Peyer's patch (tissue), 4 donors: ENCODE measurements around the gene KLC1. TPM values are rescaled to one million over a fixed set of nuclear protein-coding genes. Genes with fewer than 3 reads are reported as not detected.
A peak's percentile ranks its signal among the peaks of the same experiment; 100 is the strongest.

ENCODE experiments used
- DNase-seq, 3 donors: peaks; one replicate each; pipeline ENCODE4 v3.0.0-alpha.2; 2017 to 2019
- H3K27ac ChIP-seq, 4 donors: fragments of 200-600 bp; sonication (generic); one replicate each; pipeline ENCODE4 v1.5.1; 2016 to 2019
- H3K27me3 ChIP-seq, 2 donors: fragments of 200-600 bp; sonication (generic); one replicate each; pipeline ENCODE4 v1.5.1; 2019
- H3K36me3 ChIP-seq, 3 donors: fragments of 200-600 bp; sonication (generic); one replicate each; pipeline ENCODE4 v1.5.1; 2016 to 2019
- H3K4me1 ChIP-seq, 4 donors: fragments of 200-600 bp; sonication (generic); one replicate each; pipeline ENCODE4 v1.5.1; 2016 to 2019
- H3K4me3 ChIP-seq, 4 donors: fragments of 200-600 bp; sonication (generic); 1 replicate in 3 of 4; 2 replicates in 1 of 4; pipeline ENCODE4 v1.5.1; 2016 to 2019; ENCODE audit warnings: mild to moderate bottlenecking in 1 of 4
- H3K9me3 ChIP-seq, 4 donors: fragments of 200-600 bp; sonication (generic); one replicate each; pipeline ENCODE4 v1.5.1; 2016 to 2019; ENCODE audit warnings: mild to moderate bottlenecking in 1 of 4
- POLR2A ChIP-seq, 2 donors: fragments of 450-650 bp; IDR thresholded peaks; one replicate each; pipeline ENCODE4 v1.5.1; 2017; ENCODE audit warnings: antibody characterized with exemption in 2 of 2, mild to moderate bottlenecking in 2 of 2, moderate library complexity in 2 of 2
- total RNA-seq, 4 donors: library from RNA; depleted of rRNA; stranded (reverse); fragments of >200 nt; gene quantifications; one replicate each; pipeline ENCODE4 v1.1.0, GENCODE V29; 2016
- TF ChIP-seq, protein P1 (sequence below), 6 experiments: fragments of 450-650 bp in 4 of 6; fragments of 200-600 bp in 2 of 6; sonication (generic) in 1 of 6; IDR thresholded peaks; one replicate each; pipeline ENCODE4 v1.5.1; 2017 to 2019; ENCODE audit warnings: antibody characterized with exemption in 6 of 6, mild to moderate bottlenecking in 3 of 6, moderate library complexity in 1 of 6

KLC1 gene
- total RNA-seq, 4 donors from 2014 or later: 125 to 361 (median 270) TPM

DNA sequence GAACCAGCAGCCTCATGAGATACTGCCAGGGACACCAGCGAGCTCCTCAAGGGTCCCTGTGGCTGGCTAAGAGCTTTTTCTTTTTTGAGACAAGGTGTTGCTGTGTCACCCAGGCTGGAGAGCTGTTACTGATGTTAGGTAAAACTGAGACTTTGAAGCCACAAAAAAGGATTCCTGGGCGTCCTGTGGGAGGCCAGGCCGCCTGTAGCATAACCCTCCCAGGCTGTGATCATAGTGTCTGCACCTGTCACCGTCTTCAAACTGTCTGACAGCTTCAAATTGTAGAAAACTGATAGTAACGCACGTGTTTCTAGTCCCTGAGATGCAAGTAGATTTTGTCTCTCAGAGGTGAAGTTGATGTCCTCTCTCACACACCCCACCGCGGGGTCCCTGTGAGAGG, 90.7 kb downstream of the KLC1 start:
- Histone ChIP-seq H3K27me3 (no peaks in the 10 kb centered on the region), H3K4me1 (peaks cover 0 to 47% (median 4%) of the 10 kb centered on the region in 4 donors), H3K36me3 (no peaks in the 10 kb centered on the region), H3K9me3 (no peaks in the 10 kb centered on the region), H3K4me3 (no peak overlapping the region), H3K27ac (no peak overlapping the region)
- no peak for DNase-seq
- no peak for TF ChIP-seq POLR2A (IDR thresholded peaks at IDR 0.05)
- TF ChIP-seq, protein P1, sequence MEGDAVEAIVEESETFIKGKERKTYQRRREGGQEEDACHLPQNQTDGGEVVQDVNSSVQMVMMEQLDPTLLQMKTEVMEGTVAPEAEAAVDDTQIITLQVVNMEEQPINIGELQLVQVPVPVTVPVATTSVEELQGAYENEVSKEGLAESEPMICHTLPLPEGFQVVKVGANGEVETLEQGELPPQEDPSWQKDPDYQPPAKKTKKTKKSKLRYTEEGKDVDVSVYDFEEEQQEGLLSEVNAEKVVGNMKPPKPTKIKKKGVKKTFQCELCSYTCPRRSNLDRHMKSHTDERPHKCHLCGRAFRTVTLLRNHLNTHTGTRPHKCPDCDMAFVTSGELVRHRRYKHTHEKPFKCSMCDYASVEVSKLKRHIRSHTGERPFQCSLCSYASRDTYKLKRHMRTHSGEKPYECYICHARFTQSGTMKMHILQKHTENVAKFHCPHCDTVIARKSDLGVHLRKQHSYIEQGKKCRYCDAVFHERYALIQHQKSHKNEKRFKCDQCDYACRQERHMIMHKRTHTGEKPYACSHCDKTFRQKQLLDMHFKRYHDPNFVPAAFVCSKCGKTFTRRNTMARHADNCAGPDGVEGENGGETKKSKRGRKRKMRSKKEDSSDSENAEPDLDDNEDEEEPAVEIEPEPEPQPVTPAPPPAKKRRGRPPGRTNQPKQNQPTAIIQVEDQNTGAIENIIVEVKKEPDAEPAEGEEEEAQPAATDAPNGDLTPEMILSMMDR (IDR thresholded peaks at IDR 0.05): no peak

DNA sequence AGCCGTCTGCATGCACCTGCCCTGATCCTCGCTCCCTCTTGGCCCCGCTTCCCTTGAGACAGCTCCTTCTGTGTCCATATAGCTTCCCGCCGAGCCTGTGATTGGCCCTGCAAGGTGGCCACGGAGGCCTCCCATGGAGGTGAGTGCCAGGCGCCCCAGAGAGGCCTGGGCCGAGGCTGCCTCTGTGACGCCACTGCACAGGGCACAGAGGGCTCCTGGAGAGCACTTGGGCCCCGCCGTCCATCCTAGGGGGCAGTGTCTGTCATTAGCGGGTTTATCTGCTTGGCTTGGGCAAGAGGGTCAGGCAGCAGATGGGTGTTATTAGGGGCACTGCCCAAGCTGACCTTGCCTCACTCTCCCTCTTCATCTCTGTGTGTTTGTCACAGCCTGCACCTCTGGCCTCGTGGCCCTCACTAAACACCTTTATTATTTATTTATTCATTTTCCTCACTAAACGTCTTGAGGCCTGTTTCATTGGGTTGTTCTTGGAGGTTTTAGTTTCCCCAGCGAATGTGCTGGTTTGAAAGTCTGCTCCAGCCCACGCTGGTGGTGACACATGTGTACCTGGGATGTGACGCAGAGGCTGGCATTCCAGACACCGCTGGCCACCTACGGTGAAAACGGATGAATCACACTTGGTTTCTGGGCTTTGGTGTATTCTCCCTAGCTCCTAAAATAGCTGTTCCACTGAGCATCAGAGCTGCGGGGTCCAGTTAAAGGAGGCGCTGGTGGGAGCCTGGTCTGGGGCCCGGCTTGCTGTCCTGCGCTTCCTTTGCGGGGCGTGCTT, 92.5 kb downstream of the KLC1 start:
- H3K9me3 ChIP-seq: no peaks in the 10 kb centered on the region
- H3K27ac ChIP-seq: no peak overlapping the region
- H3K27me3 ChIP-seq: no peaks in the 10 kb centered on the region
- no peak overlapping the region for H3K4me3 ChIP-seq
- H3K4me1 ChIP-seq: peaks cover 0 to 42% (median under 1%) of the 10 kb centered on the region in 4 donors
- TF ChIP-seq, protein P1 (IDR thresholded peaks at IDR 0.05): no peak
- TF ChIP-seq POLR2A (IDR thresholded peaks at IDR 0.05): no peak
- no peak for DNase-seq
- H3K36me3 ChIP-seq: no peaks in the 10 kb centered on the region

DNA sequence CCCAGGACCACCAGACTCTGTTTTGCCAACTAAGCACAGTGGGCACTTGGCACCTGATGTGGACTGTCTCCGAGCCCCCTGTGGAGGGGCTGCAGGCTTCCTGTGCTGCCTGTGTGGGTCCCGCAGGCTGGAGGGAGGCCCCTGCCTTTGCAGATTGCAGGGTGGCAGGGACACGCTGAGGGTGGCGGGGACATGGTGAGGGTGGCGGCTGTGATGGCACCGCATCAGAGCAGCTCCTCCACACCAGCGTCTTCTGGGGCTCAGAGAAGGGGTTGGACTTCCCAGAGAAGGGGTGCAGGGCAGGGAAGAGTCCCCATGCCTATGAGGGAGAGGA, 94.7 kb downstream of the KLC1 start:
- Histone ChIP-seq H3K4me1 (peaks cover 0 to 34% (median 0%) of the 10 kb centered on the region in 4 donors), H3K4me3 (no peak overlapping the region), H3K9me3 (no peaks in the 10 kb centered on the region), H3K27ac (peak overlapping the region in 1 of 4 donors; percentile 49), H3K27me3 (no peaks in the 10 kb centered on the region), H3K36me3 (peaks cover 0 to 16% (median 0%) of the 10 kb centered on the region in 3 donors)
- DNase-seq: no peak
- TF ChIP-seq, protein P1 (IDR thresholded peaks at IDR 0.05): no peak
- no peak for TF ChIP-seq POLR2A (IDR thresholded peaks at IDR 0.05)

DNA sequence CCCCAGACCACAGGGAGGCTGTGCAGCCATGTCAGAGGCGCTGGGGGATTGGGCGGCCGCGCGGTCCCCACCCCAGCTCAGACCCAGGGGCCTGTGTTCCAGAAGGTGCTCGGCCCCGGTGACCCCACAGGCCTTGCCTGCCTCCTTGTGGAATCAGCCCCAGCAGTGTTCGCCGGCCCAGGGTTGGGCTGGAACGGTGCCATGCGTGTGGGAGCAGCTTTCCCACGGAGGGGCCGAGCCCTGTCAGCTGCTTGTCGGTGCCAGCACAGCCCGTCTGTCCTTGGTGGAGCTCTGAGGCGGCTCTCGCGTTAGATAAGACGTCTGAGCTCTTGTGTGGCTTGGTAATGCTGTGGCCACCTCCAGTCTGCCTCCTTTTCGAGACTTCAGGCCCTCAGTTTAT, 95.1 kb downstream of the KLC1 start:
- Histone ChIP-seq H3K4me3 (no peak overlapping the region), H3K4me1 (peaks cover 0 to 29% (median 0%) of the 10 kb centered on the region in 4 donors), H3K36me3 (peaks cover 0 to 20% (median 0%) of the 10 kb centered on the region in 3 donors), H3K27me3 (no peaks in the 10 kb centered on the region), H3K9me3 (no peaks in the 10 kb centered on the region), H3K27ac (peak overlapping the region in 1 of 4 donors; percentile 49)
- peak in 1 of 3 donors; percentile 72 for DNase-seq
- TF ChIP-seq POLR2A (IDR thresholded peaks at IDR 0.05): no peak
- TF ChIP-seq, protein P1 (IDR thresholded peaks at IDR 0.05): no peak

DNA sequence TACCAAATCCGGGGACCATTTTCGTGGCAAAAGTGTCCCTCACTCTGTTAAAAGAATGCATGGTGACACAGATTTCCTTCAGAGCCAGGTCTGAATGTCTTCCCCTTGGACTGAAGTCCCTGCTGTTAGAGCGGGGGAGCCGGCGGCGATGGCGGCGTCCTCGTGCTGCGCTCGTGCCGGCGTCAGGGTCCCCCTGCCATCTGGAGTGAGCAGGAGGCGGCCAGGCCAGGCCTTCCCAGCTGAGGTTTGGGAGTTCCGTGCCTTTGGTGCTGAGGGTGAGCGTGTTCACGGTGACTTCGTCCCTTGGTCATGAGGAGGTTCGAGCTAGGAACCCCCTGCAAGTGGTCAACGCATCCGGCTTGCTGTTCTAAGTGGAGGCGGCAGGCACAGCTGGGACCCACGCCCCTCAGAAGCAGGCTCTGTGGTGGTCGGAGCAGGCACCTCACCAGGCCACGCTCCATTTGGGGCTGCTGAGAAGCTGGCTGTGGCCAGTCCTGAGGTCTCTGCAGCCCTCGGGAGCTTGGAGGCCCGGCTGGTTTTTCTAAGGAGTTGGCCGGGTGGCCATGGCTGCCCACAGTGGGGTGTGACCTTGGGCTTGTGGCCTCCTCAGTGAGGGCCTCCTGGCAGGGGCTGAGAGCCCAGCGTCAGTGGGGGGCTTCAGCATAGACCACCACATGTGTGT, 96.1 kb downstream of the KLC1 start:
- TF ChIP-seq POLR2A (IDR thresholded peaks at IDR 0.05): no peak
- TF ChIP-seq, protein P1 (IDR thresholded peaks at IDR 0.05): no peak
- Histone ChIP-seq H3K36me3 (peaks cover 0 to 30% (median 0%) of the 10 kb centered on the region in 3 donors), H3K27ac (no peak overlapping the region), H3K27me3 (no peaks in the 10 kb centered on the region), H3K4me1 (peaks cover 0 to 29% (median 0%) of the 10 kb centered on the region in 4 donors), H3K4me3 (no peak overlapping the region), H3K9me3 (no peaks in the 10 kb centered on the region)
- DNase-seq: no peak
